GM18520 (cell line): Measurements from ENCODE around the gene GPRC5A.

Experiments used
- ATAC-seq: cut with Tn5 transposase; IDR thresholded peaks from one replicate; pipeline ENCODE4 v1.9.1; 2021; ENCODE audit not compliant: unreplicated experiment

GPRC5A gene

GRCh38 chr12:12885096-12885792 lies 6.1 kb upstream of the GPRC5A start:
- ATAC-seq: no peak

- no peak for ATAC-seq
Measured at GRCh38 chr12:12887471-12887870, 3.9 kb upstream of the GPRC5A start.

DNA sequence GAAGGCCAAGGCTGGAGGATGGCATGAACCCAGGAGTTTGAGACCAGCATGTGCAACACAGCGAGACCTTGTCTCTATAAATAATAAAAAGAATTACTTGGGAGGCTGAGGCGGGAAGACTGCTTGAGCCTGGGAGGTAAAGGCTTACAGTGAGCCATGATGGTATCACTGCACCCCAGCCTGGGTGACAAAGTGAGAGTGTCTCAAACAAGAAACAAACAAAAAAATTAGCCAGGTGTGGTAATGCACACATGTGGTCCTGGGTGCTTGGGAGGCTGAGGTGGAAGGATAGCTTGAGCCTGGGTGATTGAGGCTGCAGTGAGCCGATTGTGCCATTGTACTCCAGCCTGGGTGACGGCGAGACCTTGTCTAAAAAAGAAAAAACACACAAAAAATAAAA lies 1.7 kb upstream of the GPRC5A start:
- ATAC-seq: no peak

- no peak for ATAC-seq
Measured at GRCh38 chr12:12890543-12891079, 751 bp upstream of the GPRC5A start.

DNA sequence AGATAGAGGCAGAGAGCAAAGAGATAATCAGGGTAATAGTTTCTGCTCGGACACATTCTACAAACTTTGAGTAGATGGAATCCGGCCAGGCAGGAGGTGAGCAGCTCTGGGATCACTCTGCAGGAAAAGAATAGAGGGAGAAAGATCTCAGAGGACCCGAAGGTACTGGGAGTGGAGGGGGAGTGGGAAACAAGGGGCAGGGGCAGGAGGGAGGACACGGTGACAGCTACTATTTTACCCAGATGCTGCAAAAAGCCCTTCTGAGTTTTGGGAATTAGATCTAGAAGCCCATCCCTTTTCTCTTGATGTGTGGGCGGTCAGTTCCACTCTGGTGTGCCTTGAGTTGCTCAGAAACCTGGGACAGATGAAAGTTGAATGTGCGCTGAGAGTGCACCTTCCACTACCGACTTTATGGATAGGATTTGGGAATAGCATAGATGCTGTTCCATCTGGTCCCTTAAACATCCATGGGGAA lies 556 bp downstream of the GPRC5A start:
- ATAC-seq: no peak

GRCh38 chr12:12892681-12893141 lies 1.3 kb downstream of the GPRC5A start:
- ATAC-seq: no peak

DNA sequence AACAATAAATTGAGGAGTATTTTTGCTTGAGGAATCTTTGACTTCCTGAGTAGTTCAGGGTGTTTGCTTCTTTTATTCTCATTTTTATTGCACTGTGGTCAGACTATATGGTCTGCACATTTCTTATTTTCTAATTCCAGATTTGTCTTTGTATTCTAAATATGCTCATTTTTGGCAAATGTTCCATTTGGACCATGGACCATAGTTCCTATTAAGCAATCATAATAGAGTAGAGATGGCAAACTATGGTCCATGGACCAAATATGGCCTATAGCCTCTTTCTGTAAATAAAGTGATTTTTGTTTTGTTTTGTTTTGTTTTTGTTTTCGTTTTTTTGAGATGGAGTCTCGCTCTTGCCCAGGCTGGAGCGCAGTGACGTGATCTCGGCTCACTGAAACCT lies 2.1 kb downstream of the GPRC5A start:
- no peak for ATAC-seq

- ATAC-seq: no peak
Measured at GRCh38 chr12:12896260-12896659, 4.9 kb downstream of the GPRC5A start.

GRCh38 chr12:12897302-12897701 lies 5.9 kb downstream of the GPRC5A start:
- ATAC-seq: no peak

DNA sequence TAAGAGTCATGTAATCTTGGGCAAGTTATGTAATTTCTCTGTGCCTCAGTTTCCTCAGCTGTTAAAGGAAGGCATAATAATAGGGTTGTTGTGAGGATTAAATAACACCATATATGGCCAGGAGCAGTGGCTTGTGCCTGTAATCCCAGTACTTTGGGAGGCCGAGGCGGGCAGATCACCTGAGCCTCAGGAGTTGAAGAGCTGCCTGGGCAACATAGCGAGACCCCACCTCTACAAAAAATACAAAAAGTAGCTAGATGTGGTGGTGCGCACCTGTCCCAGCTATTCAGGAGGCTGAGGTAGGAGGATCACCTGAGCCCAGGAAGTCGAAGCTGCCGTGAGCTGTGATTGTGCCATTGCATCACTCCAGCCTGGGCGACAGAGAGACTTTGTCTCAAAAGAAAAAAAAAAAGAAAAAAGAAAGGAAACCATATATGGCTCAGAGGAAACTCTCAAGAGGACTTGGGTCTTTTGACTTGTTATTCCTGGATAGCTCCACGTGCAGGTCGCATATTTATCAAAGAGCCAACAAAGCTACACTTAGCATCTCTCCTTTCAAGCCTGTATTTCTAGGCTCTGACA lies 6.9 kb downstream of the GPRC5A start:
- no peak for ATAC-seq

GRCh38 chr12:12898911-12899511 lies 7.6 kb downstream of the GPRC5A start:
- ATAC-seq: no peak

DNA sequence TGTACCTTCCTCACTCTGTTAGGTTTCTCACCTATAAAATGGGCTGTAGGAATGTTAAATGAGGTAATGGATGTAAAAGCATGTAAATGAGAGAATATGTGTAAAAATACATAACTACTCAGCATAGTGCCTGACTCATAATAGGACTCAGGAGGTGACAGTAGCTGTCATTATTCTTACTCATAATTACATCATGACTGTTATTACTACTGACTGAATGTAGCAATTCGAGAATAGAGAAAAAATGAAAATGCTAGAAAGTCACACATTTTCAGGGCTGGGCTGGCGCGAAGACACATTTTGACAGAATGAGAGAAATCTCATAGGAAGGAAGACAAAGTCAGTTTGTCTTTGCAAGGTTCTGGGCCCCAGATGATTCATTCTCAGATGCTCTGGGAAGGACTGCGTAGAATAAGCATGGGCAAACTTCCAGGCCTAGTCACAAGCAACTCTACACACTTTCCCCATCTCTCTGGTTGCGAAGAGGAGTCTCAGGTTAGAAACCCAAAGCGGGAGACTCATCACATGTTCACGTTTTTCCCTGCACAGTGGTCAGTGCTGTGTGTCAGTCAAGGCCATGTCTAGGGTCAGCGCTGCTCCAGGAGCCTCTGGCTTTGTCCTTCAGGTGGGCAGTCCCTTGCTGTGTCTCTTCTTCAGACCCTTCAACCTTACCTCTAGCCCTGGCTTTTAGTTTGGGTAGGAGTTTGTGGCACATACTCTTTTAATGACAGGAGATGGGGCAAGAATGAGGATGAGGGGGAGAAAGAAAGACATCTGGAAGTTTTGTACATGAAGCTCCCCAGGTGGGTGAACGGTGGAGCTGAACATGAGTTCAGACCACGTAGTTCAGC lies 8.4 kb downstream of the GPRC5A start:
- peak; percentile 93 for ATAC-seq

DNA sequence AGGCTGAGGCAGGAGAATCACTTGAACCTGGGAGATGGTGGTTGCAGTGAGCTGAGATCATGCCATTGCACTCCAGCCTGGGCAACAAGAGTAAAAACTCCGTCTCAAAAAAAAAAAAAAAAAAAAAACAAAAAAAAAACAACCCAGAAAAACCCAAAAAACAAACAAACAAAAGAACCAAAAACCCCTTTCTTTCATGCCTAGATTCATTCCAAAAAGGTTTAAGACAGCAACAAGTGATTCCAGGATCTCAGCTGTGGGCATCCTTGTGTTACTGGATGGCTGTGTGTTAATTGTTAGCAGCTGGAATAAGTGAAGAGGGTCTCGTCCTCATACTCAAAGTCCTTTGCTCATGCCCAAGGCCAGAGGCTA lies 9.4 kb downstream of the GPRC5A start:
- no peak for ATAC-seq

DNA sequence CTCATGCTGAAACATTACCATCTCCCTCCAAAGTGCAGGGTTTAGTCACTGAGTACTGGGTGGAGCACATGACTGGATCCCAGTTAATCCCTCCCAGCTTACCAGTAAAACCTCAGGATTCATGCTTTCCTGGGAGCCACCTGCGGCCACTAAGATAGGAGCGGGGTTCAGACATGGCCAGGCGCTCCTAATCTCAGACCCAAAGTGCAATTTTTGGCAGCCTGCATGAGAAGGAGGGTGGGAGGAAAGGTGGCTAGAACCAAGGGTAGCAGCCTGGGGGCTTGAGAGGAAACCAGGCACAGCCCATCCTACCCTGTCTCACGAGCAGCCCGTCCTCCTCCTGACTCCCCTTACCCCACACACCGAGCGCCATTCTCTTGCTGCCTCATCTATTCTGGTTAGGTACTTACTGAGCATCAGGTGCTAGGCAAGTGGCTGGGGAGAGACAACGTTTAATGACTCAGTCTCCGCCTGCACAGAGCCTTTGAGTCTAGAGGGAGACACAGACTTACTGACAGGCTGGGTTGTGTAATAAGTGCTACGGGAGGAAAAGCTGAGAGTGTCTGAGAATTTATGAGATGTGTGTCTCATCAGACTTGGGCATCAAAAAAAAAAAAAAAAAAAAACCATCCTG lies 9.9 kb downstream of the GPRC5A start:
- no peak for ATAC-seq

- no peak for ATAC-seq
Measured at GRCh38 chr12:12902036-12902435, 10.7 kb downstream of the GPRC5A start.

DNA sequence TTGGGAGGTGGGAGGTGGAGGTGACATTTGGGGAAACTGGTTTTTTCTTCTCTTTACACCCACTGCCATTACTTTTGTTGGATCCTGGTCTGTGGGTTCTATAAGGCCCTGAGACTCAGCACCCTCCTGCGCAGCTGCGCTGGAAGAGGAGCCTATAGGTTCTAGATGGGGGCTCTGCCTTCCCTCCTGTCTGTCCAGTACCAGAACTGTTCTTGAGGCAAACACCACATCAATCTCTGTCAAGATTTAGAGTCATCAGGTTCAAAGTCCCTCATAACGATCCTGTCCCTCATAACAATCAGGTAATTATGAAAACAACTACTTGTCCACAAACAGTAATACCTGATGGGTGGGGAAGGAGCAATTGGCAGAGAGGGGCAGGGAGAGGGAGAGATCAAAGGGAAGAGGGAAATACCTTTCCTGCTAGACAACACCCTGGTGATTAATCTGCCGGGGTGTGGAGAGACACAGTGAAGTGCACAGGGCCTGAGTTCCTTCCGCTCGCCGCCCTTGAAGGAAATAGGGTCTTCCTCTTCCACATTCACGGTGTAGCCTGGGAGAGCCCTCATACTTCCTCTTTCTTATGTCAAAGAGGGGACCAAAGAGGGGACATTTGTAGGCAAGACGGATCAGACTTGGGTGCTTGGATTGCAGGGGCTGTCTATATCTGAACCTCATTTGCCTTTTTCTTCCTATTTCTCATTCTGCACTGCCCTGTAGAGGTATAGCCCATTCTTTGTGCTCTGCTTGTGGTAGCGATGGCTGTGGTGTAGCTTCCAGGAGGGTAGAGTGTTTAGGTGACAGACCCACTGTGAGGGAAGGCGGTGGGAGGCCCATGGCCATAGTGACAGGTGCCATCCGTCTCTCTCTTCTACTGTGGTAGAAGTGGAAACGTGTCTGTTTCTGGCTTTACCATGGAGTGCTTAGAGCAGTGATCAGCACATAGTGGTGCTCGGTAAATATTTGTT lies 12.6 kb downstream of the GPRC5A start:
- ATAC-seq: no peak

- ATAC-seq: no peak
Measured at GRCh38 chr12:12907552-12907951, 16.2 kb downstream of the GPRC5A start.

DNA sequence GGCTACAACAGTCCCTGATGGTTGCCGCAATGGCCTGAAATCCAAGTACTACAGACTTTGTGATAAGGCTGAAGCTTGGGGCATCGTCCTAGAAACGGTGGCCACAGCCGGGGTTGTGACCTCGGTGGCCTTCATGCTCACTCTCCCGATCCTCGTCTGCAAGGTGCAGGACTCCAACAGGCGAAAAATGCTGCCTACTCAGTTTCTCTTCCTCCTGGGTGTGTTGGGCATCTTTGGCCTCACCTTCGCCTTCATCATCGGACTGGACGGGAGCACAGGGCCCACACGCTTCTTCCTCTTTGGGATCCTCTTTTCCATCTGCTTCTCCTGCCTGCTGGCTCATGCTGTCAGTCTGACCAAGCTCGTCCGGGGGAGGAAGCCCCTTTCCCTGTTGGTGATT lies 16.9 kb downstream of the GPRC5A start:
- ATAC-seq: no peak

GRCh38 chr12:12908711-12909110 lies 17.3 kb downstream of the GPRC5A start:
- ATAC-seq: no peak
